ENCODE results near the gene NUFIP1.
A peak's percentile ranks its signal among the peaks of the same experiment; 100 is the strongest.

Gene NUFIP1

DNA sequence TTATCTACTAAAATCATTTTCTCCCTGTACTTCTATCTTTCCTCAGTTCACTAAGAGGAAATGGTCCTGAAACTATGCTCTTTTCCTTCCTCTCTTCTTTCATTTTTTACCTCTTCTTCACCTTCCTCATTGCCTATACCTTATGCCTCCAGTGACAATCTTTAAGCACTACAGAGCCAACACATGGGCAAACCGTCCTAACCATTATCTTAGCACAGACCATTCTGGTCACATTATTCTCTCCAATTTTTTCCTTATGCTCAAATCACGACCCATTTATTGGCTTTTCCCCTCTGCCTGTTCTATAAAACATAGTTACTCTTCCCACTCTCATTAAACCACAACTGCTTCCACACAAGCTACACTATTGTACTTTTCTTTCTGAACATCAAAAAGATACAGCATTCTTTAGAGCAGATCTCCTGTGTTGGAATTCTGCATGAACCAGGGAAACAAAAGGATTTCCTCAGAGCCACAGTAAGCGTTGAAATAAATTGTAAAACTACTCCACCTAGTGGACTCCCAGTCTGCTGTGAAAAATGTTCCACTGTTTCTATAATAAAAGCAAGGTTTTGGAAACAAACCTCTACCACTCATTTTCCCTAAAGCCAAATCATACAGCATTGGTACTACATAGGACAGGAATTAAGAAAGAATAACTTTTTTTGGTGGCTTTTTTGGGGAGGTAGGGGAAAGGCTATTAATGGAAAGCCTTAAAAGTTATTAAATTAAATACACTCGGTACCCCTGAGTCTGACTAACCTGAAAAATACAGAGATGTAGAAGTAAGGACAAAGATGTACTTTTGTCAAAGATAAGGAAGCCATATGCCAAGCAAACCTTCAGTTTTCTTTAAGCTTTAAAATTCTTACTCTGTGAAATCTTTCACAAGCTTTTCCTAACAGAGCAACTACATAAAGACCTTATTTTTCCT, 19.5 kb downstream of the NUFIP1 start:
- TF ChIP-seq, protein P1, sequence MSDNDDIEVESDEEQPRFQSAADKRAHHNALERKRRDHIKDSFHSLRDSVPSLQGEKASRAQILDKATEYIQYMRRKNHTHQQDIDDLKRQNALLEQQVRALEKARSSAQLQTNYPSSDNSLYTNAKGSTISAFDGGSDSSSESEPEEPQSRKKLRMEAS (IDR thresholded peaks at IDR 0.05; ENCODE audit: low read depth, low read length) = no peak
- TF ChIP-seq MYC (IDR thresholded peaks at IDR 0.05; ENCODE audit: low read depth, low read length) (no peak), POLR2A (IDR thresholded peaks at IDR 0.05; ENCODE audit: extremely low read depth, insufficient read length) (no peak)
- TF ChIP-seq, protein P2, sequence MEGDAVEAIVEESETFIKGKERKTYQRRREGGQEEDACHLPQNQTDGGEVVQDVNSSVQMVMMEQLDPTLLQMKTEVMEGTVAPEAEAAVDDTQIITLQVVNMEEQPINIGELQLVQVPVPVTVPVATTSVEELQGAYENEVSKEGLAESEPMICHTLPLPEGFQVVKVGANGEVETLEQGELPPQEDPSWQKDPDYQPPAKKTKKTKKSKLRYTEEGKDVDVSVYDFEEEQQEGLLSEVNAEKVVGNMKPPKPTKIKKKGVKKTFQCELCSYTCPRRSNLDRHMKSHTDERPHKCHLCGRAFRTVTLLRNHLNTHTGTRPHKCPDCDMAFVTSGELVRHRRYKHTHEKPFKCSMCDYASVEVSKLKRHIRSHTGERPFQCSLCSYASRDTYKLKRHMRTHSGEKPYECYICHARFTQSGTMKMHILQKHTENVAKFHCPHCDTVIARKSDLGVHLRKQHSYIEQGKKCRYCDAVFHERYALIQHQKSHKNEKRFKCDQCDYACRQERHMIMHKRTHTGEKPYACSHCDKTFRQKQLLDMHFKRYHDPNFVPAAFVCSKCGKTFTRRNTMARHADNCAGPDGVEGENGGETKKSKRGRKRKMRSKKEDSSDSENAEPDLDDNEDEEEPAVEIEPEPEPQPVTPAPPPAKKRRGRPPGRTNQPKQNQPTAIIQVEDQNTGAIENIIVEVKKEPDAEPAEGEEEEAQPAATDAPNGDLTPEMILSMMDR (IDR thresholded peaks at IDR 0.05; ENCODE audit: low read depth, low read length) = peak; percentile 59
- DNase-seq (ENCODE audit: low read depth) = peak; percentile 44
- H3K4me3 ChIP-seq (ENCODE audit: low read depth, low read length) = no peak overlapping the region

DNA sequence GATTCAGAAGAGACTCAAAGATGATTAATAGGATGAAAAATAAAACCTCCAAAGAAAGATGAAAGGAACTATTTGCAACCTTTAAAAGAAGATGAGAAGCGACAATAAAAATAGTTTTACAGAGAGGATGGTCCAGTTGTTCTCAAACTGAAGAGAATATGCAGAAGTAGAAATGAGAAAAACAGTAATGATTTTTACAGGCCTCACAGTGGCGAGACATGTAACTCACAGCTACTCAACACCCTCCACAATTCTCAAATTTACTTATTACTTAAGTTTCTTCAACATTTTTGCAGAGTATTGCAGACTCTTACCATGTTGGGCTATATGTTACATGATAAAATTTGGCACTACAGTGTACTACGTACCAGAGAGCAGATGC, 20.8 kb downstream of the NUFIP1 start:
- TF ChIP-seq, protein P1 (IDR thresholded peaks at IDR 0.05; ENCODE audit: low read depth, low read length) = no peak
- TF ChIP-seq, protein P2 (IDR thresholded peaks at IDR 0.05; ENCODE audit: low read depth, low read length) = no peak
- no peak for TF ChIP-seq POLR2A (IDR thresholded peaks at IDR 0.05; ENCODE audit: extremely low read depth, insufficient read length)
- TF ChIP-seq MYC (IDR thresholded peaks at IDR 0.05; ENCODE audit: low read depth, low read length) = no peak
- no peak overlapping the region for H3K4me3 ChIP-seq (ENCODE audit: low read depth, low read length)
- no peak for DNase-seq (ENCODE audit: low read depth)

DNA sequence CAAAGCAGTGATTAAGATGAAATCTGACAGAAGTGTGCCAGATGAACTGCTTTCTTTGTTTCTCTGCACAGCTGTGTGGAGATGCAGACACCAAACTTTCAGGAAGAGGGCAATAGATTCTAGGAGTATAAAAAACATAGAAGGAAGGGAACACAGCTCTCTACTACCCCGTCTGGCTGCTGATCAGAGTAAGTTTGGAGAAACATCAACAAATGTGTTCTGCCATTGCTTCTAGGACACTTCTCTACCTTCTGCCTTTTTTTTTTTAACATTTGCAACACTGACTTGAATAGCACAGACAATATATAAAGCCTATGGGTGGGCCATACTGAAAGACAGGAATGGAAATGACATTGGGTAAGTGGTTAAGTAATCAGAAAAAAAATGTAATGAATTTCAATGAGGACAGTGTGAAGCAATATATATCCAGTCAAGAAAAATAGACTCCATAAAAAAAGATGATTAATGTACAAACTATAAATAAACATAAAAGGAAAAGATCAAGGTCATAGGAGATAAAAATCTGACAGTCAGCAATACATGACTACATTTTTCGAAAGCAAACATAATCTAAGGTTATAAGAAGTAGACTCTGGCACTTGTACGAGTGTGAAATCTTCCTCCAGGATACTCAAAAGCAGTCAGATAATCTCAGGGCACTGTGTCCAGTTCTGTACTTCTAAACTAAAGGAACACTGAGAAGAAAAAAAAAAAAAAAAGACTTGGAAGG, 21.4 kb downstream of the NUFIP1 start:
- TF ChIP-seq POLR2A (IDR thresholded peaks at IDR 0.05; ENCODE audit: extremely low read depth, insufficient read length) (no peak), MYC (IDR thresholded peaks at IDR 0.05; ENCODE audit: low read depth, low read length) (no peak)
- TF ChIP-seq, protein P2 (IDR thresholded peaks at IDR 0.05; ENCODE audit: low read depth, low read length) = no peak
- TF ChIP-seq, protein P1 (IDR thresholded peaks at IDR 0.05; ENCODE audit: low read depth, low read length) = no peak
- no peak for DNase-seq (ENCODE audit: low read depth)
- H3K4me3 ChIP-seq (ENCODE audit: low read depth, low read length) = no peak overlapping the region

DNA sequence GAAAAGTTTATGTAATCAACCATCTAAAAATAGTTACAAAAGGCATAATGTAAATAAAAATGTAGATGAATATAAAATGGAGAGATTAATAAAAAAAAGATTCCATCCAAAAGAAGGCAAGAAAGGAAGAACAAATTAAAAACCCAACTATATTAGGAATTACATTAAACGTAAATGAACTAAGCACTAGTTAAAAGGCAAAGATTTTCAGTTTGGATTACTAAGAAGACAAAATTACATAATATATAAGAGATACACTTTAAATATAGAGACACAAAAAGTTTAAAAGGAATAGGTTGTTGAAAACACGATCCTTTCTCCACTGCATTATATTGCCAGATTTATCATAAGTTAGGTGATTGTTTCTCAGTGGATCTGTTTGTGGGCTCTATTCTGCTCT, 27.3 kb downstream of the NUFIP1 start:
- DNase-seq (ENCODE audit: low read depth) = no peak
- no peak overlapping the region for H3K4me3 ChIP-seq (ENCODE audit: low read depth, low read length)
- no peak for TF ChIP-seq POLR2A (IDR thresholded peaks at IDR 0.05; ENCODE audit: extremely low read depth, insufficient read length)
- TF ChIP-seq MYC (IDR thresholded peaks at IDR 0.05; ENCODE audit: low read depth, low read length) = no peak
- TF ChIP-seq, protein P1 (IDR thresholded peaks at IDR 0.05; ENCODE audit: low read depth, low read length) = no peak
- TF ChIP-seq, protein P2 (IDR thresholded peaks at IDR 0.05; ENCODE audit: low read depth, low read length) = no peak

DNA sequence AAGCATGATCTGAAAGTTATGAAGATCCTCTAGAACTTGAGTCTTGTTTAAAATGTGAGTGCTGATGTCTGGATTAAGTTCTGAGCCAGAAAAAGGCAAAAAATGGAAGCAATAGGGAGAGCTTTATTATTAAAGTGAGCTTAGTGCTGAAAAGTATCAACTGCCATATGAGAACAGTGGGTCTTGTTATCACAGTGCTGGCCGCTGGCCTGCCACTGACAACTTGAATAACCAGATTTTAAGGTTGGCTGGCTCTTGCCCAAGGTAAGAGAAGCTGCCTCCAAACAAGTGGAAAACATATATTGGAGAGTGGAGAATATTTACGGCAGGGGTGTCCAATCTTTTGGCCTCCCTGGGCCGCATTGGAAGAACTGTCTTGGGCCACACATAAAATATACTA, 33.9 kb downstream of the NUFIP1 start:
- TF ChIP-seq MYC (IDR thresholded peaks at IDR 0.05; ENCODE audit: low read depth, low read length) = no peak
- TF ChIP-seq, protein P1 (IDR thresholded peaks at IDR 0.05; ENCODE audit: low read depth, low read length) = no peak
- TF ChIP-seq, protein P2 (IDR thresholded peaks at IDR 0.05; ENCODE audit: low read depth, low read length) = no peak
- TF ChIP-seq POLR2A (IDR thresholded peaks at IDR 0.05; ENCODE audit: extremely low read depth, insufficient read length) = no peak
- no peak for DNase-seq (ENCODE audit: low read depth)

More for the DNA sequence above, 33.9 kb downstream of the NUFIP1 start:
- no peak overlapping the region for H3K4me3 ChIP-seq (ENCODE audit: low read depth, low read length)
